Parathyroid adenoma (tissue), 2 donors: ENCODE results near the gene RERE.

Experiments used
- H2AFZ ChIP-seq: fragments of 300-600 bp; sonication (generic); one replicate; pipeline ENCODE4 v1.7.0; 2017; ENCODE audit warnings: antibody characterized with exemption, mild to moderate bottlenecking
- H3K27ac ChIP-seq: fragments of 300-600 bp; sonication (generic); one replicate; pipeline ENCODE4 v1.7.0; 2017
- H3K27me3 ChIP-seq: fragments of 300-600 bp; sonication (generic); one replicate; pipeline ENCODE4 v1.7.0; 2017; ENCODE audit warnings: low read length; ENCODE audit not compliant: control insufficient read depth, insufficient read depth
- H3K36me3 ChIP-seq: fragments of 300-600 bp; sonication (generic); one replicate; pipeline ENCODE4 v1.7.0; 2017; ENCODE audit warnings: low read length; ENCODE audit not compliant: control insufficient read depth, insufficient read depth
- H3K4me1 ChIP-seq: fragments of 300-600 bp; sonication (generic); one replicate; pipeline ENCODE4 v1.7.0; 2017; ENCODE audit warnings: control low read depth
- H3K4me2 ChIP-seq: fragments of 300-600 bp; sonication (generic); one replicate; pipeline ENCODE4 v1.7.0; 2017; ENCODE audit warnings: low read length
- H3K4me3 ChIP-seq: fragments of 300-600 bp; sonication (generic); one replicate; pipeline ENCODE4 v1.7.0; 2017; ENCODE audit warnings: low read depth, low read length
- H3K79me2 ChIP-seq: fragments of 300-600 bp; sonication (generic); one replicate; pipeline ENCODE4 v1.7.0; 2017; ENCODE audit warnings: control low read depth
- H3K9ac ChIP-seq: fragments of 300-600 bp; sonication (generic); one replicate; pipeline ENCODE4 v1.7.0; 2017; ENCODE audit warnings: mild to moderate bottlenecking
- H3K9me3 ChIP-seq: fragments of 300-600 bp; sonication (generic); one replicate; pipeline ENCODE4 v1.7.0; 2017; ENCODE audit warnings: low read length; ENCODE audit not compliant: control insufficient read depth
- CTCF ChIP-seq: fragments of 300-600 bp; sonication (generic); IDR thresholded peaks from one replicate; pipeline ENCODE4 v1.7.0; 2017; ENCODE audit warnings: antibody characterized with exemption, mild to moderate bottlenecking
- donor health status: primary hyperparathyroidism.

RERE gene

GRCh38 chr1:8409606-8410005, 407.8 kb downstream of the RERE start:
- H3K79me2 ChIP-seq: peaks cover 37% of the 10 kb centered on the region
- no peaks in the 10 kb centered on the region for H3K27me3 ChIP-seq
- no peak overlapping the region for H2AFZ ChIP-seq
- no peaks in the 10 kb centered on the region for H3K36me3 ChIP-seq
- H3K9me3 ChIP-seq: no peaks in the 10 kb centered on the region
- TF ChIP-seq CTCF: no peak
- no peak overlapping the region for H3K9ac ChIP-seq
- peaks cover 11% of the 10 kb centered on the region for H3K4me1 ChIP-seq
- no peak overlapping the region for H3K4me3 ChIP-seq
- peak overlapping the region; percentile 38 for H3K4me2 ChIP-seq
- no peak overlapping the region for H3K27ac ChIP-seq

- no peaks in the 10 kb centered on the region for H3K27me3 ChIP-seq
- peak overlapping the region; percentile 32 for H3K27ac ChIP-seq
- no peak overlapping the region for H3K4me3 ChIP-seq
- no peak overlapping the region for H3K9ac ChIP-seq
- H3K79me2 ChIP-seq: peaks cover 37% of the 10 kb centered on the region
- no peaks in the 10 kb centered on the region for H3K36me3 ChIP-seq
- H3K4me2 ChIP-seq: peak overlapping the region; percentile 38
- H3K4me1 ChIP-seq: peaks cover 11% of the 10 kb centered on the region
- H3K9me3 ChIP-seq: no peaks in the 10 kb centered on the region
- peak; percentile 34 for TF ChIP-seq CTCF
- no peak overlapping the region for H2AFZ ChIP-seq
Observed at GRCh38 chr1:8409106-8409505, 408.3 kb downstream of the RERE start.

- H2AFZ ChIP-seq: no peak overlapping the region
- no peaks in the 10 kb centered on the region for H3K36me3 ChIP-seq
- H3K4me2 ChIP-seq: peak overlapping the region; percentile 27
- H3K27ac ChIP-seq: peak overlapping the region; percentile 32
- no peak overlapping the region for H3K4me3 ChIP-seq
- H3K9me3 ChIP-seq: no peaks in the 10 kb centered on the region
- peaks cover 11% of the 10 kb centered on the region for H3K4me1 ChIP-seq
- no peaks in the 10 kb centered on the region for H3K27me3 ChIP-seq
- TF ChIP-seq CTCF: no peak
- H3K79me2 ChIP-seq: peaks cover 29% of the 10 kb centered on the region
- no peak overlapping the region for H3K9ac ChIP-seq
Observed at GRCh38 chr1:8408151-8408839, 409.1 kb downstream of the RERE start.

- no peaks in the 10 kb centered on the region for H3K27me3 ChIP-seq
- no peak for TF ChIP-seq CTCF
- no peak overlapping the region for H3K9ac ChIP-seq
- H3K4me3 ChIP-seq: no peak overlapping the region
- peak overlapping the region; percentile 32 for H3K27ac ChIP-seq
- peaks cover 11% of the 10 kb centered on the region for H3K4me1 ChIP-seq
- peaks cover 28% of the 10 kb centered on the region for H3K79me2 ChIP-seq
- H3K9me3 ChIP-seq: no peaks in the 10 kb centered on the region
- H2AFZ ChIP-seq: no peak overlapping the region
- peak overlapping the region; percentile 8 for H3K4me2 ChIP-seq
- no peaks in the 10 kb centered on the region for H3K36me3 ChIP-seq
Observed at GRCh38 chr1:8407652-8408051, 409.8 kb downstream of the RERE start.

GRCh38 chr1:8406960-8407359, 410.5 kb downstream of the RERE start:
- H3K79me2 ChIP-seq: peaks cover 25% of the 10 kb centered on the region
- no peak overlapping the region for H3K27ac ChIP-seq
- H3K4me1 ChIP-seq: peaks cover 11% of the 10 kb centered on the region
- no peak overlapping the region for H3K4me3 ChIP-seq
- H2AFZ ChIP-seq: no peak overlapping the region
- no peak overlapping the region for H3K4me2 ChIP-seq
- no peaks in the 10 kb centered on the region for H3K27me3 ChIP-seq
- TF ChIP-seq CTCF: no peak
- no peaks in the 10 kb centered on the region for H3K9me3 ChIP-seq
- no peak overlapping the region for H3K9ac ChIP-seq
- H3K36me3 ChIP-seq: no peaks in the 10 kb centered on the region
